Effector memory CD8-positive, alpha-beta T cell (primary cell): ENCODE results near the gene CEP164.
"Not testable (repeated sequence)": the region's sequence is repeated elsewhere in the genome, so short reads cannot be mapped to it uniquely, and the experiment has no call there.

Source experiments
- ATAC-seq: fragments of 150-1000 bp; cut with Tn5 transposase; replicated peaks from 2 replicates; pipeline ENCODE4 v1.10.0; 2021; ENCODE audit warnings: mild to moderate bottlenecking, moderate library complexity
- DNase-seq, 3 experiments: peaks; one replicate each; pipeline ENCODE4 v3.0.0; 2021
- H3K27ac Mint-ChIP-seq, 2 donors: one replicate each; pipeline ENCODE4 v1.8.0; 2022; ENCODE audit warnings: mild to moderate bottlenecking in 2 of 2, mixed read lengths in 2 of 2, moderate library complexity in 2 of 2
- H3K27me3 Mint-ChIP-seq, 2 donors: one replicate each; pipeline ENCODE4 v1.8.0; 2022; ENCODE audit warnings: mixed read lengths in 2 of 2
- H3K36me3 Mint-ChIP-seq: one replicate; pipeline ENCODE4 v1.8.0; 2022; ENCODE audit warnings: mild to moderate bottlenecking, moderate library complexity, mixed read lengths; ENCODE audit not compliant: insufficient read depth
- H3K4me1 Mint-ChIP-seq, 2 donors: one replicate each; pipeline ENCODE4 v1.8.0; 2022; ENCODE audit warnings: low read depth in 2 of 2, mixed read lengths in 2 of 2
- H3K4me3 Mint-ChIP-seq, 2 donors: one replicate each; pipeline ENCODE4 v1.8.0; 2022; ENCODE audit warnings: mild to moderate bottlenecking in 2 of 2, mixed read lengths in 2 of 2, moderate library complexity in 2 of 2
- H3K9me3 Mint-ChIP-seq, 2 donors: one replicate each; pipeline ENCODE4 v1.8.0; 2022; ENCODE audit warnings: mixed read lengths in 2 of 2

The CEP164 gene

DNA sequence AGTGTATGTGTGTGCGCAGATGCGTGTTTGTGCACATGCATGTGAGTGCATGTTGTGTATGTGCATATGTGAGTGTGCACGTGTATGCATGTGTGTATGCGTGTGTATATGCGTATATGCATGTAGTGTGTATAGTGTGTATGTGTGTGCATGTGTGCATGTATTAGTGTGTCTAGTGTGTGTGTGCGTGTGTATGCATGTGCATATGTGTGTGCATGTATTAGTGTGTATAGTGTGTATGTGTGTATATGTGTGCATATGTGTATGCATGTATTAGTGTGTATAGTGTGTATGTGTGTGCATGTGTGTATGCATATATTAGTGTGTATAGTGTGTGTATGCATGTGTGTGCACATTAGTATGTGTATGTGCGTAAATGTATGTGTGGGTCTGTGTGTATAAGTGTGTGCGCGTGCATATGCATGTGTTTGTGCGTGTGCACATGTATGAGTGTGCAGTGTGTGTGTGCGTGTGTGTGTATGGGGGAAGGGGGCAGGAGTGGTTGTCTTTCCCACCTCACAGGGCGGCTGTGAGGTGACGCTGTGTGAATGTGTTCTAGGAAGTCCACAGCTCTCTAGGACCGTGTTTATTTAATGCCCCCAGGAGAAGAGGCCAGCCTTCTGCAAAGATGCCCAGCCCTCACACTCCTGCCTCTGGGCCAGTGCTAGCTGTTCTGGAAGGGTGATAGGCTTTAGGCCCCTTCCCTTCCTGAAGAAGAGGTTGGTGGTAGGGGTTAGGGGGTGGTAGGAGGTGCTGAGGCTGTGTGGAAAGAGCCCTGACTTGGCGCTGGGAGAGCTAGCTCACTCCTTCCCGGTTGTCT lies 114.6 kb downstream of the CEP164 start:
- DNase-seq (no peak), ATAC-seq (no peak)
- H3K4me1 Mint-ChIP-seq, result no peaks in the 10 kb centered on the region
- H3K27ac Mint-ChIP-seq, result no peak overlapping the region
- H3K27me3 Mint-ChIP-seq, result peaks cover 28 to 76% of the 10 kb centered on the region in 2 donors
- no peaks in the 10 kb centered on the region for H3K9me3 Mint-ChIP-seq
- H3K36me3 Mint-ChIP-seq, result no peaks in the 10 kb centered on the region
- no peak overlapping the region for H3K4me3 Mint-ChIP-seq

DNA sequence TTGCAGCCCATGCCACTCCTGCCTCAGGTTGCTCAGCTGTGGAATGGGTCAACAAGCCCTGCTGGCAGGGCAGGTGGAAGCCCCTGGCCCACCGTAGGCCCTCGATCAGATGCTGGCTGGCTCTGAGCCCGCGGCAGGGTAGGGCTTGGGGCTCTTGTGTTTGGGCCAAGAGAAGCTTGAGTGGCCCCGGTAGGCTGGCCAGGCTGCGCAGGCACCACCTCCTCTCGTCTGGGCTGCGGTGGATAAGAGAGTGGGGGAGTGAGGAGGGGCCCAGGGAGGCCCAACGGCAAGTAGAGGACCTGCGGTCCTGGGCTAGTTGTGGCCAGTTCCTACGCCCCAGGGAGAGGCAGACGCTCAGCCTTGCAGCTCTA lies 115.2 kb downstream of the CEP164 start:
- Mint-ChIP-seq H3K27me3 (peaks cover 27 to 81% of the 10 kb centered on the region in 2 donors), H3K36me3 (no peaks in the 10 kb centered on the region), H3K4me1 (no peaks in the 10 kb centered on the region), H3K4me3 (no peak overlapping the region), H3K9me3 (no peaks in the 10 kb centered on the region), H3K27ac (no peak overlapping the region)
- ATAC-seq (no peak), DNase-seq (no peak)

DNA sequence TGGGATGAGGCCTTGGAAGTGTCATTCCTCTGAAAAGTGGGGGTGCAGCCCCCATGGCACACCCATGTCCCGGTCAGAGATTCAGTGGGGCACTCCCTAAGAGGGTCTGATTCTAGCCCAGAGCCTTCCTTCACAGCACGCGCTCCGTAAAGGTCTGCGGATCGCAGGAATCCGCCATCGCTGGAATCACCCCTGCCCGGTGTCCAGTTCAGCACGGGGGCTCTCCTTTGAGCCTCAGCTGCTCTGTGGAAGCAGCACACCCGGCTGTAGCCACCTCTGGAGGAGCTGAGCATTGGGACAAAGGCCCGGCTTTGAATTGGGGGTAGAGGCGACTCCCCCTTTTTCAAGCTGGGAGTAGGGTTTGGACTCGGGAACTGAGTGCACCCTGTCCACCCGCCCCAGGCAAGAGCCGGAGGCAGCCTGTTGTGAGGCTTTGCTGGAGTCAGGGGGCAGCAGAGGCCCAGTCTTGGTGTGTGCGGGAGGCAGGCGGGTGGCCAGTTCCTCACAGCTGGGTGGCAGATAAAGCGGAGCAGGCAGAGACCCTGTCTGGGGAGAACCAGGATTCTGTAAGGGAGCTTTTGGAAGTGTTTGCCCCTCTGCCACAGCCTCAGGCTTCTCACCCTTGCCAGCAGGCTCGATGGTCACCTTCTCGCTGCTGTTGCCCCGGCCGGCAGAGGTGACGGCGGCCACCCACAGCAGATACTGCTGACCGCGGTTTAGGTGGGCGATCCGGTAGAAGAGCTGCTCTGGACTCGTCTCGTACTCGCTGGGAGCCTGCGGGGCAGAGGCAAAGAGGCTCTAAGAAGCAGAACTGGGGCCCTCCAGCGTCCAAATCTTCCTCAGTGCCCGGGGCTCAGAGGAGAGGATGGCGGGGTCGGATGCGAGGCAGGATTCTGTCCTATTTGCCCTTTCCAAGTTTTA lies 115.9 kb downstream of the CEP164 start:
- Mint-ChIP-seq H3K4me3 (no peak overlapping the region), H3K27ac (no peak overlapping the region), H3K9me3 (no peaks in the 10 kb centered on the region), H3K27me3 (peaks cover 27 to 88% of the 10 kb centered on the region in 2 donors), H3K4me1 (no peaks in the 10 kb centered on the region), H3K36me3 (no peaks in the 10 kb centered on the region)
- DNase-seq, result no peak
- no peak for ATAC-seq

- Mint-ChIP-seq H3K4me1 (no peaks in the 10 kb centered on the region), H3K27ac (no peak overlapping the region), H3K4me3 (no peak overlapping the region), H3K27me3 (peaks cover 34 to 91% of the 10 kb centered on the region in 2 donors), H3K9me3 (no peaks in the 10 kb centered on the region), H3K36me3 (no peaks in the 10 kb centered on the region)
- no peak for ATAC-seq
- DNase-seq, result no peak
Observed at GRCh38 chr11:117444256-117444655, 116.6 kb downstream of the CEP164 start.

DNA sequence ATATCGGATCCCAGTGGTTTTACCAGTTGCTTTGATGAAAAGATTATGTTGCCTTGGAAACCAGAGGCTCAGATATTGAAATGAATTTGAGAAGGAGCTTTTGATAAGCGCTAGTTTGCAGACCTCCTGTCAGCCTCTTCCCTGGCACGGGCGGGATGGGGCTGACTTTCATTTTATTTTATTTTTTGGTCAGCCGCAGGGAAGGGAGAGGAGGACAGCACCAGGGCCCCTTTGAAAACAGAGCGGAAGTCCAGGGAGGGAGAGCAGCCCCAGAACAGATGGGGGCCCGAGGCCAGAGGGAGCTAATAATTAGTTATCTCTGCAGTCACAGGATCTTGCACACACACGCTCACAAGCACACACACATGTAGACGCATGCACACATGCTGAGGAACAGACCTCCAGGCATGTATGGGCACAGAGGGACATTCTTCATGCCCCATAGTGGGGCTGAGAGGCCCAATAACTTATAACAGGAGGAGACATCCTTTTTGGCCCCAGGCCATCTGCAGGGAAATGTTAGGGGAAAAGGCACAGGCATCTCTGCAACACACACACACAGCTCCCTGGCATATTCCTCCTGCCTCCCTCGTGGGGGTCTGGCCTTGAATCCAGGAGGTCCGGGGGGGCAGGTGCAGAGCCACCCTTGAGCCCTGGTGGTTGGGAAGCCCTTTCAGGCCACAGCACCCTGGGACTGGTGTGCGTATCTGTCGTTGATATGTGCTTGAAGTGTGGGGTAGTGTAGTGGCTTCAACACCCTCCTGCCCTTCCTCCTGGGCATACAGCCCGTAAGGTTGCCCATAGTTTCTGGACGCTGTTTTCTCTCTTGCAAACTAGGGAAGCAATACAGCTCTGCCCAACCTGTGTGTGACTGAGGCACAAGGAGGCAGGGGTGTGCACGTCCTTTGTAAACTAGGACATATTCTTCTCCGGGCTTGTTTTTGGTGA lies 117.3 kb downstream of the CEP164 start:
- no peak for DNase-seq
- Mint-ChIP-seq H3K4me3 (no peak overlapping the region), H3K9me3 (no peaks in the 10 kb centered on the region), H3K36me3 (no peaks in the 10 kb centered on the region), H3K4me1 (no peaks in the 10 kb centered on the region), H3K27me3 (peaks cover 38 to 91% of the 10 kb centered on the region in 2 donors), H3K27ac (no peak overlapping the region)
- ATAC-seq, result no peak

GRCh38 chr11:117449111-117449693 lies 121.5 kb downstream of the CEP164 start:
- H3K4me3 Mint-ChIP-seq, result no peak overlapping the region
- ATAC-seq (no peak), DNase-seq (no peak)
- H3K36me3 Mint-ChIP-seq, result peaks cover 4% of the 10 kb centered on the region
- H3K4me1 Mint-ChIP-seq, result no peaks in the 10 kb centered on the region
- peaks cover 29 to 61% of the 10 kb centered on the region in 2 donors for H3K27me3 Mint-ChIP-seq
- no peak overlapping the region for H3K27ac Mint-ChIP-seq
- H3K9me3 Mint-ChIP-seq, result peaks cover 2 to 4% of the 10 kb centered on the region in 2 donors

DNA sequence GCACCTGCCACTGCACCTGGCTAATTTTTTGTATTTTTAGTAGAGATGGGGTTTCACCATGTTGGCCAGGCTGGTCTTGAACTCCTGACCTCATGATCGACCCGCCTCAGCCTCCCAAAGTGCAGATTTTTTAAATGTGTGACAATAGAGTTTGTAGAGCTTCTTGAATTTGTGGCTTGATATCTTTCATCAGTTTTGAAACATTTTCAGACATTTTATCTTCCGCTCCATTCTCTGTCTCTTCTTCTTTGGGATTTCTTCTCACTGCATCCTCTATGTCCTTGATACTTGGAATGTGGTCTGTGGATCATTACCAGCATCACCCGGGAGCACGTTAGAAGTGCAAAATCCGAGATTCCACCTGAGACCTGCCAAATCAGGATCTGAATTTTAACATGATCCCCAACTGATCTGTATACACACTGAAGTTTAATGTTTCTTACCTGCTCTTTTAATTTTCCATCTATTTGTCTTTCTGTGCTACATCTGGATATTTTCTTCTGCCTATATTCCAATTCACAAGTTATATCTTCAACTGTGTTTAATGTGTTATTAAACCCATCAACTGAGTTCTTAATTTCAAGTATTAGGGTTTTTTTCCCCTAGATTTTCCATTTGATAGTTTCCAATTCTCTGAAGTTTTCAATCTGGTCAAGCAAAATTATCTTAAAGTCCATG lies 126.4 kb downstream of the CEP164 start:
- no peaks in the 10 kb centered on the region for H3K4me1 Mint-ChIP-seq
- ATAC-seq, result no peak
- no peak overlapping the region for H3K4me3 Mint-ChIP-seq

GRCh38 chr11:117454564-117454917 lies 126.9 kb downstream of the CEP164 start:
- Mint-ChIP-seq H3K36me3 (peaks cover 4% of the 10 kb centered on the region), H3K27me3 (peaks cover 28 to 65% of the 10 kb centered on the region in 2 donors), H3K4me1 (peaks cover 0 to 2% of the 10 kb centered on the region in 2 donors), H3K9me3 (peaks cover 2 to 10% of the 10 kb centered on the region in 2 donors), H3K27ac (no peak overlapping the region), H3K4me3 (no peak overlapping the region)
- DNase-seq (no peak), ATAC-seq (no peak)

More for the DNA sequence above, 126.4 kb downstream of the CEP164 start:
- no peak overlapping the region for H3K27ac Mint-ChIP-seq
- H3K36me3 Mint-ChIP-seq, result peaks cover 4% of the 10 kb centered on the region
- peaks cover 28 to 65% of the 10 kb centered on the region in 2 donors for H3K27me3 Mint-ChIP-seq
- peaks cover 2 to 10% of the 10 kb centered on the region in 2 donors for H3K9me3 Mint-ChIP-seq
- DNase-seq, result no peak

DNA sequence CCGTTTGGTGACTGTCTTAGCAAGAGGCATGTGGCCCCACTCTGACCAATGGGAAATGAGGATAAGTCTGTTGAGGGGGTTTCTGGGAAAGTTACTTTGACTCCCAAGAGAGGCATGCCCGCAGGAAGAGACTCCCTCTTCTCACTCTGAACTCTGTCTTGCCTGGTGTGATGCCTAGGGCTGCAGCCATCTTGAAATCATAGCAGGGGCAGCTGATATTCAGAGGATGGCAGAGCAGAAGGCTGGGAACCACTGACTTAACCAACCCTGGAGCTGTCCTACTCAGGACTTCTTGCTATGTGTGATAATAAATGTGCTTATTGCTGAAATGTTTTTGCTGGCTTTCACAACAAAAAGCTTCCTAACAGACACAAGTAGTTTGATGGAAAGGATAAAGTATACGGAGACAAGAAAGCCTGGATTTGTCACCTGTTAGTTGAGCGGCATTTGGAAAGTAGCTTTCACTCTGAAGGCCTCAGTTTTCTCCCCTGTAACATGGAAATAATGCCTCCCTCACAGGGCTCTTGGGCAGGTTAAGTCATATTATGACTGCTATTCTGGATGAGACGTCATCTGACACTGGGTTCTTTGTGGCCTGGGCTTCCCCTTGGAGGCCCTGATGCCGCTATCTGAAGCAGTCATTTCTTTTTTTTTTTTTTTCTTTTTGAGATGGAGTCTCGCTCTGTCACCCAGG lies 128.5 kb downstream of the CEP164 start:
- ATAC-seq (no peak), DNase-seq (no peak)
- Mint-ChIP-seq H3K27ac (no peak overlapping the region), H3K27me3 (peaks cover 25 to 70% of the 10 kb centered on the region in 2 donors), H3K9me3 (peaks cover 2 to 10% of the 10 kb centered on the region in 2 donors), H3K4me1 (peaks cover 0 to 6% of the 10 kb centered on the region in 2 donors), H3K36me3 (no peaks in the 10 kb centered on the region), H3K4me3 (no peak overlapping the region)

DNA sequence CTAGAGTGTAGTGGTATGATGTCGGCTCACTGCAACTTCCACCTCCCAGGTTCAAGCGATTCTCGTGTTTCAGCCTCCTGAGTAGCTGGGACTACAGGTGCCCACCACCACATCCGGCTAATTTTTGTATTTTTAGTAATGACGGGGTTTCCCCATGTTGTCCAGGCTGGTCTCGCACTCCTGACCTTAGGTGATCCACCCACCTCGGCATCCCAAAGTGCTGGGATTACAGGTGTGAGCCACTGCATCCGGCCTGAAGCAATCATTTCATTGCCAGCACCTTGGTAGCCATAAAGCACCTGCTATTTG lies 129.0 kb downstream of the CEP164 start:
- H3K27ac Mint-ChIP-seq, H3K4me3 Mint-ChIP-seq, H3K36me3 Mint-ChIP-seq, H3K4me1 Mint-ChIP-seq, ATAC-seq, DNase-seq: not testable (repeated sequence)
- Mint-ChIP-seq H3K27me3 (peaks cover 28 to 75% of the 10 kb centered on the region in 2 donors), H3K9me3 (peaks cover 2 to 10% of the 10 kb centered on the region in 2 donors)

DNA sequence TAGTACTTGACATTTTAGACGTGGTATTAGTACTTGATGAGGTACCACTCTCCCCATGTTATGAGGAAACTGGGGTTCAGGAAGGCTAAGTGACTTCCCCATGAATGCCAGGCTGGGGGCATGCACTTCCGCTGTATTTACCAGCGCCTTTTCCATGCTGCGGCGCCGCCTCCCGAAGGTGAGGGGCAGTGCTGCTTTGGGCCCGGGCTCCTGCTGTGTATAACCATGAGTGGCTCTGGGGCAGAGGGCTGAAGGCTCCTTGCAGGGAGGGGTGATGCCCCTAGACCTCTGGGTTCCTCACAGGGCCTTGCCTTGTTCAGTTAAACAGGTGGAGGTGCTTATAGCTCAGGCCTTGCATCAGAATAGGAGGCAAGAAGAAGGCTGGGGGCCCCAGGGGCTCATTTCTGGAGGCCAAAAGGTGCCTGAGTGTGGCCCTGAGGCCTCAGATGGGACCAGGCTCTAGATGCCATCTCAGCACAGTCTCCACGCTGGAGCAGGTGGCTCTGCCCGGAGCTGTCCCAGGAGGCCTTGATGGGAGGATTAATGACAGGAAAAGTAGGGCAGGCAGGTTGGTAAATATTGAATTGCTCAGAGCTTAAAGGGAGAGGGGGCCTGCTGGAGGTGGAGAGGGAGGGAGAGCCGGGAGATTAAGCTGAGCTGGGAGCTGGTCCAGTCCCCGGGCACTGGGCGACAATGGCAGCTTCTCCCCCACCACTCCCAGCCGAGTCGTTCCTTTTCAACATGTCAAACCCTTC lies 129.6 kb downstream of the CEP164 start:
- H3K4me3 Mint-ChIP-seq, result no peak overlapping the region
- peaks cover 28 to 75% of the 10 kb centered on the region in 2 donors for H3K27me3 Mint-ChIP-seq
- H3K4me1 Mint-ChIP-seq, result peaks cover 0 to 6% of the 10 kb centered on the region in 2 donors
- ATAC-seq (no peak), DNase-seq (no peak)
- H3K9me3 Mint-ChIP-seq, result peaks cover 2 to 10% of the 10 kb centered on the region in 2 donors
- no peaks in the 10 kb centered on the region for H3K36me3 Mint-ChIP-seq
- H3K27ac Mint-ChIP-seq, result no peak overlapping the region
